Measurements from ENCODE around the gene OIT3.

The OIT3 gene

GRCh38 chr10:72952189-72952588, 58.6 kb downstream of the OIT3 start:
- Histone ChIP-seq H3K79me2 (ENCODE audit: insufficient read depth, low read depth) (no peaks in the 10 kb centered on the region), H3K27me3 (ENCODE audit: insufficient read depth, low read depth) (no peaks in the 10 kb centered on the region), H2AFZ (ENCODE audit: low read depth) (no peak overlapping the region), H3K36me3 (ENCODE audit: insufficient read depth) (no peaks in the 10 kb centered on the region), H3K27ac (no peak overlapping the region), H4K20me1 (ENCODE audit: insufficient read depth) (no peaks in the 10 kb centered on the region), H3K4me3 (IDR thresholded peaks at IDR 0.05; ENCODE audit: insufficient read depth, low read depth, low read length) (no peak overlapping the region), H3K9ac (no peak overlapping the region), H3K4me2 (no peak overlapping the region), H3K4me1 (ENCODE audit: low read depth, poor library complexity, severe bottlenecking) (no peaks in the 10 kb centered on the region)
- TF ChIP-seq CTCF (conservative IDR thresholded peaks at IDR 0.05; ENCODE audit: low read depth, low read length): no peak

- Histone ChIP-seq H3K27ac (no peak overlapping the region), H3K79me2 (ENCODE audit: insufficient read depth, low read depth) (no peaks in the 10 kb centered on the region), H2AFZ (ENCODE audit: low read depth) (no peak overlapping the region), H4K20me1 (ENCODE audit: insufficient read depth) (no peaks in the 10 kb centered on the region), H3K4me2 (no peak overlapping the region), H3K9ac (no peak overlapping the region), H3K4me1 (ENCODE audit: low read depth, poor library complexity, severe bottlenecking) (no peaks in the 10 kb centered on the region), H3K36me3 (ENCODE audit: insufficient read depth) (no peaks in the 10 kb centered on the region), H3K4me3 (IDR thresholded peaks at IDR 0.05; ENCODE audit: insufficient read depth, low read depth, low read length) (no peak overlapping the region), H3K27me3 (ENCODE audit: insufficient read depth, low read depth) (no peaks in the 10 kb centered on the region)
- TF ChIP-seq CTCF (conservative IDR thresholded peaks at IDR 0.05; ENCODE audit: low read depth, low read length): no peak
Observed at GRCh38 chr10:72952642-72953158, 59.2 kb downstream of the OIT3 start.

DNA sequence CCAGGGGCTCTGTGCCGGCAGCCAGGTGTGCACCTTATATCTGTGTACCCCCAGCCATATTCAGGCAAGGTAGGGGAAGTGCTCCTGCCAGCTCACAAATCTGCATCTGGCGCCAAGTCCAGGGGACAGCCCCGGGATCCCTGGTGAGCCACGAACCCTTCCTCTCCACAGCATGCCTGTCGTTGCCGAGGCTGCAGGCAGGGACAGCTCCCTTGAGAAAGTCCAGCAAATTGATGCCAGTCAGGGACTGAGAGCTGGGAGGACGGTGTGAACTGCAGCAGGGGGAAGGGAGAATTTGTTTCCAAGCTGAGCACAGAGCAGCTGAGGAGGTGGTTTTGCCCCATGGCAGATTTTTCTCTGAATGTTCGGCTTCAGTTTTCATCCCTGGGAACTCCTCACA, 60.1 kb downstream of the OIT3 start:
- Histone ChIP-seq H3K27me3 (ENCODE audit: insufficient read depth, low read depth) (no peaks in the 10 kb centered on the region), H3K9ac (no peak overlapping the region), H2AFZ (ENCODE audit: low read depth) (no peak overlapping the region), H4K20me1 (ENCODE audit: insufficient read depth) (no peaks in the 10 kb centered on the region), H3K4me2 (no peak overlapping the region), H3K27ac (no peak overlapping the region), H3K79me2 (ENCODE audit: insufficient read depth, low read depth) (no peaks in the 10 kb centered on the region), H3K4me3 (IDR thresholded peaks at IDR 0.05; ENCODE audit: insufficient read depth, low read depth, low read length) (no peak overlapping the region), H3K4me1 (ENCODE audit: low read depth, poor library complexity, severe bottlenecking) (no peaks in the 10 kb centered on the region), H3K36me3 (ENCODE audit: insufficient read depth) (no peaks in the 10 kb centered on the region)
- TF ChIP-seq CTCF (conservative IDR thresholded peaks at IDR 0.05; ENCODE audit: low read depth, low read length): no peak

GRCh38 chr10:72954230-72954595, 60.7 kb downstream of the OIT3 start:
- no peak overlapping the region for H3K4me3 ChIP-seq (IDR thresholded peaks at IDR 0.05; ENCODE audit: insufficient read depth, low read depth, low read length)

More at GRCh38 chr10:72954230-72954595, 60.7 kb downstream of the OIT3 start:
- Histone ChIP-seq H3K36me3 (ENCODE audit: insufficient read depth) (no peaks in the 10 kb centered on the region), H3K79me2 (ENCODE audit: insufficient read depth, low read depth) (no peaks in the 10 kb centered on the region), H3K27ac (no peak overlapping the region), H3K27me3 (ENCODE audit: insufficient read depth, low read depth) (no peaks in the 10 kb centered on the region), H3K9ac (no peak overlapping the region), H2AFZ (ENCODE audit: low read depth) (no peak overlapping the region), H3K4me1 (ENCODE audit: low read depth, poor library complexity, severe bottlenecking) (no peaks in the 10 kb centered on the region), H4K20me1 (ENCODE audit: insufficient read depth) (no peaks in the 10 kb centered on the region), H3K4me2 (no peak overlapping the region)
- no peak for TF ChIP-seq CTCF (conservative IDR thresholded peaks at IDR 0.05; ENCODE audit: low read depth, low read length)
